Stimulated activated CD8-positive, alpha-beta memory T cell treated with anti-CD3 and anti-CD28 coated beads, Interleukin-7, amount 100 ng/mL, for 48 hours (primary cell): Measurements from ENCODE around the gene CCDC3.

ENCODE experiments used
- DNase-seq, 2 donors: peaks; one replicate each; pipeline ENCODE4 v3.0.0-alpha.2; 2020; ENCODE audit warnings: low read depth in 1 of 2; ENCODE audit errors: extremely low read depth in 1 of 2

CCDC3 gene

GRCh38 chr10:12927896-12928295, 73.6 kb downstream of the CCDC3 start:
- DNase-seq: no peak

- no peak for DNase-seq
Measured at GRCh38 chr10:12925845-12926244, 75.7 kb downstream of the CCDC3 start.

- DNase-seq: no peak
Measured at GRCh38 chr10:12924911-12925310, 76.6 kb downstream of the CCDC3 start.

GRCh38 chr10:12922117-12922900, 79.2 kb downstream of the CCDC3 start:
- DNase-seq: no peak

GRCh38 chr10:12921163-12921562, 80.3 kb downstream of the CCDC3 start:
- DNase-seq: no peak

- no peak for DNase-seq
Measured at GRCh38 chr10:12919574-12919973, 81.9 kb downstream of the CCDC3 start.

- no peak for DNase-seq
Measured at GRCh38 chr10:12916587-12916986, 84.9 kb downstream of the CCDC3 start.

- no peak for DNase-seq
Measured at GRCh38 chr10:12915637-12916168, 85.8 kb downstream of the CCDC3 start.

- DNase-seq: no peak
Measured at GRCh38 chr10:12914111-12914510, 87.4 kb downstream of the CCDC3 start.

- DNase-seq: no peak
Measured at GRCh38 chr10:12911795-12912194, 89.7 kb downstream of the CCDC3 start.

GRCh38 chr10:12910835-12911234, 90.7 kb downstream of the CCDC3 start:
- DNase-seq: no peak

- no peak for DNase-seq
Measured at GRCh38 chr10:12909836-12910185, 91.7 kb downstream of the CCDC3 start.

GRCh38 chr10:12909182-12909835, 92.2 kb downstream of the CCDC3 start:
- no peak for DNase-seq

GRCh38 chr10:12908773-12909172, 92.7 kb downstream of the CCDC3 start:
- DNase-seq: no peak

- DNase-seq: no peak
Measured at GRCh38 chr10:12907656-12908055, 93.9 kb downstream of the CCDC3 start.

GRCh38 chr10:12906051-12906541, 95.4 kb downstream of the CCDC3 start:
- DNase-seq: no peak

GRCh38 chr10:12905067-12905466, 96.4 kb downstream of the CCDC3 start:
- no peak for DNase-seq

GRCh38 chr10:12902851-12903358, 98.6 kb downstream of the CCDC3 start:
- DNase-seq: no peak

GRCh38 chr10:12902135-12902572, 99.4 kb downstream of the CCDC3 start:
- peak in 1 of 2 donors; percentile 37 for DNase-seq

GRCh38 chr10:12899546-12899945, 102.0 kb downstream of the CCDC3 start:
- DNase-seq: no peak

- DNase-seq: no peak
Measured at GRCh38 chr10:12898271-12898670, 103.2 kb downstream of the CCDC3 start.

GRCh38 chr10:12897278-12897677, 104.2 kb downstream of the CCDC3 start:
- DNase-seq: no peak
